Measurements from ENCODE around the gene TULP1. TPM values are rescaled to one million over a fixed set of nuclear protein-coding genes. Genes with fewer than 3 reads are reported as not detected.

Gene TULP1
- total and polyA plus RNA-seq, 4 donors = 0.89 to 2.0 (median 1.5) TPM

- Histone ChIP-seq H3K4me1 (ENCODE audit: control insufficient read depth, insufficient read depth, low read length) (peaks cover 15% of the 10 kb centered on the region), H3K27me3 (ENCODE audit: control insufficient read depth, insufficient read depth, low read length) (no peaks in the 10 kb centered on the region), H3K9me3 (ENCODE audit: control insufficient read depth, insufficient read depth, low read length) (no peaks in the 10 kb centered on the region), H3K36me3 (ENCODE audit: control insufficient read depth, insufficient read depth, low read length) (peaks cover 36% of the 10 kb centered on the region), H3K27ac (ENCODE audit: low read depth, low read length) (no peak overlapping the region), H3K4me3 (ENCODE audit: low read depth, low read length) (no peak overlapping the region)
- WGBS (ENCODE audit: insufficient coverage) = 81% methylated on average over 4 of the region's 9 CpGs
- peak in 1 of 6 donors; percentile 8 for DNase-seq (ENCODE audit: low read depth in 4 of 6, low spot score in 6 of 6)
These were observed 58.1 kb downstream of the TULP1 start for GRCh38 chr6:35454391-35455110.

DNA sequence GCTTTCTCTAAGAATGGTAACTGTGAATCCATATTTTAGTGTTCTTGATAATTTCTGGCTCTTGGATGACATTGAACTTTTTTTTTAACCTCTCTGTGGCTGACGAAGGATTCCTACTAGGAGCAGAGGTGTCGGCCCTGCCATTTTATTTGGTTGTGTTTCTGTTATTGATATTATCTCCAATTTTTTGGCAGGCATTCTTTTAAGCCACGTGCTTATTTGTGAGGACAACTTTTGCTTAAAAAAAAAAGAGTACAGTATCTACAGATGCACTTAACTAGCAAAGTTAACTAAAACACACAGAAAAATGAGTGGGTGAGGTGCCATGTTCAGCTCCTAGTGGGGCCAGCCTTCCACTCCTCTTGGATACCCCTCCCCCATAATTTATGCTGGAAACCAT, 59.5 kb downstream of the TULP1 start:
- peaks cover 24% of the 10 kb centered on the region for H3K36me3 ChIP-seq (ENCODE audit: control insufficient read depth, insufficient read depth, low read length)
- H3K4me3 ChIP-seq (ENCODE audit: low read depth, low read length) = peak overlapping the region; percentile 56
- no peaks in the 10 kb centered on the region for H3K27me3 ChIP-seq (ENCODE audit: control insufficient read depth, insufficient read depth, low read length)
- no peaks in the 10 kb centered on the region for H3K9me3 ChIP-seq (ENCODE audit: control insufficient read depth, insufficient read depth, low read length)
- DNase-seq (ENCODE audit: low read depth in 4 of 6, low spot score in 6 of 6) = no peak
- no peak overlapping the region for H3K27ac ChIP-seq (ENCODE audit: low read depth, low read length)
- H3K4me1 ChIP-seq (ENCODE audit: control insufficient read depth, insufficient read depth, low read length) = peaks cover 15% of the 10 kb centered on the region
- no CpG with 5 or more reads among the region's 3 CpGs for WGBS (ENCODE audit: insufficient coverage)

GRCh38 chr6:35452183-35453090, 60.3 kb downstream of the TULP1 start, which contains the start of gene FANCE:
Gene FANCE, plus strand, starts transcription at chr6:35452338. Its CDS starts 208 bp downstream, at chr6:35452546.
- peak within 1 kb of the TSS; percentile 52 for H3K27ac ChIP-seq (ENCODE audit: low read depth, low read length)
- under 1% methylated on average over 85 of the region's 87 CpGs for WGBS (ENCODE audit: insufficient coverage)

DNA sequence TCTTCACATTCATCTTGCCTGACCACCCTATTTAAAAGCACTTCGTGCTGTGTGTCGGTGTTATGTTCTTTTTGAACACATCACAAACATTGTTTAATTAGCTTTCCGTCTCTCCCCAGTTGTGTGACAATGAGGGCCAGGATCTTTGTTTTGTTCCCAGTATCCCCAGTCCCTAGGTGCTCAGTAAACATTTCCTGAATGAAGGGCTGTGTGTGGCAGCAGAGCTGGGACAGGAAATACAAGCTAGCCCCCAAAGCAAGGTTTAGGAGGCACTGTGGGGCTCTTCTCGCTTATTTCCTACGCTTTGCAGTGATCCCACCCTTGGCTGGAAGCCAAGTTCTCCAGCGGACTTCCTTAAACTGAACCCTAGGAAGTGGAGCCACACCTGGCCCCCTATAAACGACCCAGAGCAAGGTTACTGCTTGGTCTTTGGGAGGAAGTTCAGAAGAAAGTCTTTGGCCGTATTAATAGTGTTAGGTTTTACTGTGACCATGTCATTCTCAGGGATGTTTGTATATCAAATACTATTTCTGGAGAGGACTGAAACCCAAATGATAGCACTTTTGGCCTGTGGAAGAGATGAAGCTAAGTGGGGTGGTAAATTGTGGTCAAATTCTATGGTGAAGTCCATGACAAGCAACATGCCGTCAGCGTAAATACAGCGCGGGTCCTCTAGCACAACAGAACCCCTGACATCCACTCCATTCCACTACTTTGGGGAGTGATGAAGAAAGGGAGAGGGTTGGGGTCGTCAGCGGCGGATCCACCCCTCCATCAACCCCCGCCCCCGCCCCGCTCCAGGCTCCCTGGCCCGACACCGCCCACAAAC, 61.1 kb downstream of the TULP1 start:
- DNase-seq (ENCODE audit: low read depth in 4 of 6, low spot score in 6 of 6) = peak in 2 of 6 donors; percentile 14 to 40
- Histone ChIP-seq H3K36me3 (ENCODE audit: control insufficient read depth, insufficient read depth, low read length) (peaks cover 10% of the 10 kb centered on the region), H3K27me3 (ENCODE audit: control insufficient read depth, insufficient read depth, low read length) (no peaks in the 10 kb centered on the region), H3K9me3 (ENCODE audit: control insufficient read depth, insufficient read depth, low read length) (no peaks in the 10 kb centered on the region), H3K4me1 (ENCODE audit: control insufficient read depth, insufficient read depth, low read length) (peaks cover 15% of the 10 kb centered on the region), H3K4me3 (ENCODE audit: low read depth, low read length) (peak overlapping the region; percentile 56), H3K27ac (ENCODE audit: low read depth, low read length) (peak overlapping the region; percentile 29)
- WGBS (ENCODE audit: insufficient coverage) = 22% methylated on average over 5 of the region's 20 CpGs

More at GRCh38 chr6:35452183-35453090, 60.3 kb downstream of the TULP1 start, which contains the start of gene FANCE:
- H3K4me3 ChIP-seq (ENCODE audit: low read depth, low read length) = peak within 1 kb of the TSS; percentile 56
- no peaks in the 10 kb centered on the region for H3K9me3 ChIP-seq (ENCODE audit: control insufficient read depth, insufficient read depth, low read length)
- DNase-seq (ENCODE audit: low read depth in 4 of 6, low spot score in 6 of 6) = peak; percentile 57 to 95 (median 80)
- peaks cover 18% of the 10 kb centered on the region for H3K36me3 ChIP-seq (ENCODE audit: control insufficient read depth, insufficient read depth, low read length)
- H3K4me1 ChIP-seq (ENCODE audit: control insufficient read depth, insufficient read depth, low read length) = peaks cover 15% of the 10 kb centered on the region
- no peaks in the 10 kb centered on the region for H3K27me3 ChIP-seq (ENCODE audit: control insufficient read depth, insufficient read depth, low read length)

DNA sequence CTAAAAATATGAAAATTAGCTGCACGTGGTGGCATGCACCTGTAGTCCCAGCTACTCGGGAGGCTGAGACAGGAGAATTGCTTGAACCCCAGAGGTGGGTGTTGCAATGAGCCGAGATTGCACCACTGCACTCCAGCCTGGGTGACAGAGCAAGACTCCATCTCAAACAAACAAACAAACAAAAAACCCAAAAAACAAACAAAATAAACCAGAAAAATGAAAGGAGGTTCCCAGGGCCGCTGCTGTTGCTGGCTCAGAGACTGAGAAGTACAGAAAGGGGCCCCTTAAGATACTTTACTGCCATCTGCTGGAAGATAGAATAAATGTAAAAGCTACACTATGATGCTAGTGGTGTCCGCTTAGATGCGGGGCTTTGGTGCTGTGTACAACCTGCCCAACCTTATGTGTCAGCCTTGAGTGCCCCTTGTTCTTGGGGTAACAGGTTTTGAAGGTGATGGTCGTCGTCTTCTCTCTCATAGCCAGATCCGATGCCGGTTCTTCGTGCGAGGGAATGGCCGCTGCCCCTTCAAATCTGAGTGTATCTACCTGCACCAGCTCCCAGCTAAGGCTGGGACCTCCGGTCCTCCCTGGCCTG, 63.3 kb downstream of the TULP1 start:
- Histone ChIP-seq H3K27ac (ENCODE audit: low read depth, low read length) (no peak overlapping the region), H3K4me1 (ENCODE audit: control insufficient read depth, insufficient read depth, low read length) (peaks cover 14% of the 10 kb centered on the region), H3K36me3 (ENCODE audit: control insufficient read depth, insufficient read depth, low read length) (no peaks in the 10 kb centered on the region), H3K9me3 (ENCODE audit: control insufficient read depth, insufficient read depth, low read length) (no peaks in the 10 kb centered on the region), H3K27me3 (ENCODE audit: control insufficient read depth, insufficient read depth, low read length) (no peaks in the 10 kb centered on the region), H3K4me3 (ENCODE audit: low read depth, low read length) (no peak overlapping the region)
- DNase-seq (ENCODE audit: low read depth in 4 of 6, low spot score in 6 of 6) = peak in 3 of 6 donors; percentile 43 to 89 (median 85)
- 32% methylated on average over 10 of the region's 14 CpGs for WGBS (ENCODE audit: insufficient coverage)

GRCh38 chr6:35448191-35448590, 64.5 kb downstream of the TULP1 start:
- 67% methylated on average over 1 of the region's 7 CpGs for WGBS (ENCODE audit: insufficient coverage)
- H3K4me1 ChIP-seq (ENCODE audit: control insufficient read depth, insufficient read depth, low read length) = peaks cover 8% of the 10 kb centered on the region
- peak in 1 of 6 donors; percentile 41 for DNase-seq (ENCODE audit: low read depth in 4 of 6, low spot score in 6 of 6)

More at GRCh38 chr6:35448191-35448590, 64.5 kb downstream of the TULP1 start:
- no peaks in the 10 kb centered on the region for H3K27me3 ChIP-seq (ENCODE audit: control insufficient read depth, insufficient read depth, low read length)
- no peak overlapping the region for H3K27ac ChIP-seq (ENCODE audit: low read depth, low read length)
- H3K4me3 ChIP-seq (ENCODE audit: low read depth, low read length) = no peak overlapping the region
- no peaks in the 10 kb centered on the region for H3K36me3 ChIP-seq (ENCODE audit: control insufficient read depth, insufficient read depth, low read length)
- H3K9me3 ChIP-seq (ENCODE audit: control insufficient read depth, insufficient read depth, low read length) = no peaks in the 10 kb centered on the region

Small RNAs within 50 kb of the gene (small RNA-seq; reads per million reads assigned to genes)
- gene MIR7111 (ENCODE audit: low replicate concordance) = not detected

Other genes with a start within 250 kb of the TULP1 start
- 1 to 10 TPM; 4.9 to 6.2 TPM for gene DEF6, start 215.1 kb downstream of the TULP1 start, total RNA-seq
- 1 to 10 TPM; 6.3 to 6.7 TPM for gene DEF6, start 215.1 kb downstream of the TULP1 start, polyA plus RNA-seq (ENCODE audit: insufficient read length in 2 of 2)
- gene PPARD, start 170.3 kb downstream of the TULP1 start, total RNA-seq = 10 to 100 TPM in 1 of 2 donors, 1 to 10 TPM in 1; 4.9 to 12.8 TPM
- gene PPARD, start 170.3 kb downstream of the TULP1 start, polyA plus RNA-seq (ENCODE audit: insufficient read length in 2 of 2) = 10 to 100 TPM; 42.6 to 44.1 TPM
- 10 to 100 TPM in 1 of 2 donors, 1 to 10 TPM in 1; 6.1 to 13.1 TPM for gene FANCE, start 60.6 kb downstream of the TULP1 start, total RNA-seq
- 10 to 100 TPM; 11.5 to 14.5 TPM for gene FANCE, start 60.6 kb downstream of the TULP1 start, polyA plus RNA-seq (ENCODE audit: insufficient read length in 2 of 2)
- gene RPL10A, start 44.5 kb downstream of the TULP1 start, total RNA-seq = 1,000 to 10,000 TPM in 1 of 2 donors, 100 to 1,000 TPM in 1; 837 to 1,774 TPM
- 100 to 1,000 TPM; 809 to 873 TPM for gene RPL10A, start 44.5 kb downstream of the TULP1 start, polyA plus RNA-seq (ENCODE audit: insufficient read length in 2 of 2)
- 1 to 10 TPM; 1.8 to 6.4 TPM for gene TEAD3, start 15.8 kb downstream of the TULP1 start, total RNA-seq
- 1 to 10 TPM; 7.2 to 8.7 TPM for gene TEAD3, start 15.8 kb downstream of the TULP1 start, polyA plus RNA-seq (ENCODE audit: insufficient read length in 2 of 2)
- gene FKBP5, start 176.0 kb upstream of the TULP1 start, total RNA-seq = 10 to 100 TPM in 1 of 2 donors, 1 to 10 TPM in 1; 9.8 to 19.9 TPM
- gene FKBP5, start 176.0 kb upstream of the TULP1 start, polyA plus RNA-seq (ENCODE audit: insufficient read length in 2 of 2) = 1 to 10 TPM; 6.9 to 9.3 TPM
- gene ARMC12, start 224.1 kb upstream of the TULP1 start, total RNA-seq = under 1 TPM; 0.40 to 0.99 TPM
- gene ARMC12, start 224.1 kb upstream of the TULP1 start, polyA plus RNA-seq (ENCODE audit: insufficient read length in 2 of 2) = 1 to 10 TPM; 1.4 to 3.7 TPM